ENCODE measurements around the gene CNST. TPM values are rescaled to one million over a fixed set of nuclear protein-coding genes. Genes with fewer than 3 reads are reported as not detected.

Gene CNST
- total and polyA plus RNA-seq, 9 of the 15 experiments (the other 6 are each of a cell fraction or from before 2014, with no cell fraction given), result 17.0 to 55.3 (median 30.8) TPM

DNA sequence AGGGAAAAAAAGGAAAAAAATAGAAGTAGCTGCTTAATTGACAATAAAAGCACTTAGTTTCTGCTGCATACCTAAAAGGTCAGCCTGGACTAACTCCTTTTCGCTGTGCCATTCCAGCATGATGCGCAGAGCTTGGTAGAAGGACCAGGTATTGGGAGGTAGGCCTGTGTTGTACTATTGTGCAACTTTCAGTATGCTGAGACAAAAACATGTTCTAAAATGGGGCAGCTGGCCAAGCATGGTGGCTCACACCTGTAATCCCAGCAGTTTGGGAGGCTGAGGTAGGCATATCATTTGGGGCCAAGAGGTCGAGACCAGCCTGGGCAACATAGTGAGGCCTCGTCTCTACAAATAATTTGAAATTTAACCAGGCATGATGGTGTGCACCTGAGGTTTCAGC, 142.9 kb downstream of the CNST start:
- Histone ChIP-seq H3K9ac (ENCODE audit: insufficient read depth in 1 of 2, low read depth in 2 of 2, low read length in 2 of 2) (no peak overlapping the region), H3K27ac (ENCODE audit: extremely low read depth, low read depth, low read length) (no peak overlapping the region), H3K9me1 (ENCODE audit: control insufficient read depth, insufficient read depth, low read length) (no peaks in the 10 kb centered on the region), H4K20me1 (replicated peaks; ENCODE audit: control insufficient read depth, insufficient read depth, low read length) (no peaks in the 10 kb centered on the region), H3K4me1 (replicated peaks in 1 of 2; ENCODE audit: control insufficient read depth in 2 of 2, insufficient read depth in 2 of 2, low read length in 2 of 2) (no peaks in the 10 kb centered on the region), H3K9me3 (replicated peaks; ENCODE audit: control insufficient read depth, insufficient read depth, low read depth, low read length) (no peaks in the 10 kb centered on the region), H2AFZ (ENCODE audit: low read depth, low read length) (no peak overlapping the region), H3K79me2 (ENCODE audit: control insufficient read depth, insufficient read depth, low read length) (no peaks in the 10 kb centered on the region), H3K27me3 (ENCODE audit: control insufficient read depth in 2 of 2, insufficient read depth in 2 of 2, low read length in 2 of 2) (no peaks in the 10 kb centered on the region; a peak in 1 of 5 replicates), H3K4me3 (no peak overlapping the region), H3K36me3 (ENCODE audit: control insufficient read depth, insufficient read depth, low read length) (no peaks in the 10 kb centered on the region), H3K4me2 (ENCODE audit: insufficient read depth, low read length) (no peak overlapping the region)
- no peak for ATAC-seq
- POLR2A ChIA-PET, result interaction anchor here (0.8 to 1.1 kb wide), 2 partner anchors 15 to 26 kb away, joined by 3 read pairs; partner anchors contain the start of gene SCCPDH
- TF ChIP-seq MCM2 (IDR thresholded peaks at IDR 0.05; ENCODE audit: low read depth) (no peak), DMBX1 (CRISPR knock-in tag; IDR thresholded peaks at IDR 0.05; ENCODE audit: borderline replicate concordance) (no peak), CEBPG (CRISPR knock-in tag; IDR thresholded peaks at IDR 0.05) (no peak), CEBPG (tag; conservative IDR thresholded peaks at IDR 0.05 in 1 of 2, IDR thresholded peaks at IDR 0.05 in 1 of 2) (peak in 1 of 2 experiments; percentile 74; a peak in 2 of 4 replicates), XRCC5 (IDR thresholded peaks at IDR 0.05; ENCODE audit: low read depth, low read length) (no peak), CEBPB (tag; IDR thresholded peaks at IDR 0.05) (peak; percentile 51; the same call in 1 of the 2 replicates)
- CTCF ChIA-PET (ENCODE audit: low intra/inter-chr PET ratio), result interaction anchor here (0.6 kb wide), 2 partner anchors 159 to 164 kb away, joined by 3 read pairs; no protein-coding TSS in a partner anchor
- WGBS (ENCODE audit: insufficient coverage, low coverage, missing lambda C conversion rate), result 22% methylated on average over 4 of the region's 4 CpGs
- in situ Hi-C loops (cut with MboI) (no loop called here), intact Hi-C loops (cut with micrococcal nuclease) (no loop called here)
- BruUV-seq (replicated peaks), result no TSS peak
- no peak for FAIRE-seq
- no peak for DNase-seq (ENCODE audit: extremely low read depth in 1 of 4, low spot score in 3 of 4)

GRCh38 chr1:246709835-246710234, 143.6 kb downstream of the CNST start:
- ChIA-PET POLR2A (interaction anchor here (0.8 to 1.1 kb wide), 4 partner anchors 14 to 145 kb away, joined by 3 to 4 read pairs (median 3); partner anchors contain the start of gene SCCPDH), CTCF (ENCODE audit: low intra/inter-chr PET ratio) (interaction anchor here (0.6 to 0.7 kb wide), 2 partner anchors 14 to 160 kb away, joined by 3 read pairs; partner anchors contain the start of gene SCCPDH)
- intact Hi-C loops (cut with micrococcal nuclease), result no loop called here
- 0% methylated on average over 2 of the region's 2 CpGs for WGBS (ENCODE audit: insufficient coverage, low coverage, missing lambda C conversion rate)
- Histone ChIP-seq H3K9me3 (replicated peaks; ENCODE audit: control insufficient read depth, insufficient read depth, low read depth, low read length) (no peaks in the 10 kb centered on the region), H4K20me1 (replicated peaks; ENCODE audit: control insufficient read depth, insufficient read depth, low read length) (no peaks in the 10 kb centered on the region), H3K4me2 (ENCODE audit: insufficient read depth, low read length) (no peak overlapping the region), H3K4me1 (replicated peaks in 1 of 2; ENCODE audit: control insufficient read depth in 2 of 2, insufficient read depth in 2 of 2, low read length in 2 of 2) (no peaks in the 10 kb centered on the region), H3K36me3 (ENCODE audit: control insufficient read depth, insufficient read depth, low read length) (no peaks in the 10 kb centered on the region), H3K27me3 (ENCODE audit: control insufficient read depth in 2 of 2, insufficient read depth in 2 of 2, low read length in 2 of 2) (no peaks in the 10 kb centered on the region; a peak in 1 of 5 replicates), H3K9me1 (ENCODE audit: control insufficient read depth, insufficient read depth, low read length) (no peaks in the 10 kb centered on the region), H2AFZ (ENCODE audit: low read depth, low read length) (no peak overlapping the region), H3K79me2 (ENCODE audit: control insufficient read depth, insufficient read depth, low read length) (no peaks in the 10 kb centered on the region), H3K27ac (ENCODE audit: extremely low read depth, low read depth, low read length) (no peak overlapping the region), H3K9ac (ENCODE audit: insufficient read depth in 1 of 2, low read depth in 2 of 2, low read length in 2 of 2) (no peak overlapping the region), H3K4me3 (no peak overlapping the region)
- FAIRE-seq (no peak), ATAC-seq (no peak), DNase-seq (ENCODE audit: extremely low read depth in 1 of 4, low spot score in 3 of 4) (no peak)
- BruUV-seq (replicated peaks), result no TSS peak
- in situ Hi-C loops (cut with MboI), result no loop called here
- TF ChIP-seq DNMT1 (IDR thresholded peaks at IDR 0.05) (no peak), DMBX1 (CRISPR knock-in tag; IDR thresholded peaks at IDR 0.05; ENCODE audit: borderline replicate concordance) (no peak), ZNF431 (CRISPR knock-in tag; IDR thresholded peaks at IDR 0.05) (no peak)

Measured in K562 (cell line).